Posterior vena cava (tissue), 2 donors: ENCODE data around the gene OR7G2. TPM values are rescaled to one million over a fixed set of nuclear protein-coding genes. Genes with fewer than 3 reads are reported as not detected.
"Not testable (repeated sequence)": the region's sequence is repeated elsewhere in the genome, so short reads cannot be mapped to it uniquely, and the experiment has no call there.

ENCODE experiments used
- DNase-seq: peaks from one replicate; pipeline ENCODE4 v3.0.0-alpha.2; 2020; ENCODE audit warnings: low spot score
- intact Hi-C, 2 donors: fragments of 100-400 bp; cut with DNase I; formaldehyde crosslinking; loops; one replicate each; pipeline versions ENCODE4 v1.14.1 to v1.14.2; 2022 to 2023
- total RNA-seq, 2 donors: library from RNA; stranded (reverse); fragmentation: NEBNext Ultra II Directional; extraction: Animal tissue kit (Norgen Biotek cat#: 25700); gene quantifications; one replicate each; pipeline ENCODE4 v1.2.1, GENCODE V29; 2021
- donor health status: DM: yes; HTN: yes; CAD: no.
- donor health status: DM: yes; HTN: yes; CAD: no.

The OR7G2 gene
- total RNA-seq, 2 donors from 2014 or later, result not detected

DNA sequence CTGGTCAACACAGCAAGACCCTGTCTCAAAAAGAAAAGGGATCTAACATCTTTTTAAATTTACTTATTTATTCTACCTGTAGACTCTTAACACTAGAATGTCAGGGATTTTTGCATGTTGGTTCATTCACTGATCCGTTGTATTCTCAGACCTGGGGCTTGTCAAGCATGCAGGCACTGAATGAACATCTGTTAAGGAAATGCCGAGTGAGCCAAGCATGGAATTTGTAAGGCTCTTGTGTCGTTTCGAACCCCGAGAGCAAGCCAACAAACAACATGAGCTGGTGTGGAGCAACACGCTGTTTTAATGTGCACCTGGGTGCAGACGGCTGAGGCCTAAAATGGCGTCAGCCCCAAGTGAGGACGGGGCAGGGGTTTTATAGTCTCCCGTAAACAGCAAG lies 30.4 kb downstream of the OR7G2 start:
- no peak for DNase-seq
- intact Hi-C loops, result loop anchor here in 1 of 2 donors (5.0 kb wide), 1 partner anchor 420 kb away; no protein-coding TSS in a partner anchor

DNA sequence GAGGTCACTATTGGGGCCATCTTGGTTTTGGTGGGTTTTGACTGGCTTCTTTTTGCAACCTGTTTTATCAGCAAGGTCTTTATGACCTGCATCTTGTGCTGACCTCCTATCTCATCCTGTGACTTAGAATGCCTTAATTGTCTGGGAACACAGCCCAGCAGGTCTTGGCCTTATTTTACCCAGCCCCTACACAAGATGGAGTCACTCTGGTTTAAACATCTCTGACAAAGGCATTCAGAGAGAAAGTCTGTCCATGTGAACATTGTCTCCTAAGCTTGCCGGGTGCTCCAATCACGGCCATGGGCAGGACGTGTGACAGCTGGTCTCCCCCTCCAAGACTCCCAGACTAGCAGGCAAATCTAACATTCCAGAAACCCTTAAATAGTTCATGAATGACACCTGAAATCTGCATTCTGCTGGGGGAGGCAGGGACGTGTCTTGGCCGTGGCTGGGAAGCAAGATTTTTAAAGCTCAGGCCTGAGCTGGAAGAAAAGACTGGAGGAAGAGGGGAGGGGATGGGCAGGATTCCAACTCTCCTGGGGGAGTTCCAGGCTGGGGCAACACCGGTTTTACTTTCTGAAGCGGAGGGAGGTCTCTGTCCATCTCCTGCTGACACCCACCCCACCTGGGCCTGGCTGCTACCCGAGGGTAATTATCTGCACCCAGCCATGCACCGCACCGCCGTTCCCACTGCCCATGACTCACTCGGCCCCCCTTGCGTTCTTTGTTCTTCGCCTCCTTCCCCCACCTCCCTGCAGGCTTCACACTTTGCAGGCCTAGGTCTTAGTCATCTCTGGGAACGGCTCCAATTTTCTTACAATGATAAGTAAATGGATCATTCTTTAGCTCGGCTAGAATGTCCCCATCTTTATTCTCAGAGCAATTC lies 32.0 kb downstream of the OR7G2 start:
- peak; percentile 86 for DNase-seq
- intact Hi-C loops, result loop anchor here in 1 of 2 donors (5.0 kb wide), 1 partner anchor 418 kb away; no protein-coding TSS in a partner anchor

DNA sequence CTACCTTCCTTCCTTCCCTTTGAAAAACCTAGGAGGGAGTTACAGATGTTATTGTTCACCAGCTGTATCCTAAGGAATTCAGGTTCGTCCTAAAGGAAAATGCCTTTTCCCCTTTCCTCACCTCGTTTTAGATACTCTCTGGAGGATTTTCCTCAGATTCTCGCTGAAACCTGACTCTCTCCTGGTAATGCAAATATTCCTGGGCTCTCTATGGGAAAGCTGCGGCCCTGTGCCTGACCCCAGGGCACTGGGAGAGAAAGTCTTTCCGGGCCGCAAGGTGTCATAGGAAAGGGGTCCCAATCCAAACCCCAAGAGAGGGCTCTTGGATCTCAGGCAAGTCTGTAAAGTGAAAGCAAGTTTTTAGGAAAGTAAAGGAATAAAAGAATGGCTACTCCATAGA lies 33.5 kb downstream of the OR7G2 start:
- intact Hi-C loops, result no loop called here

DNA sequence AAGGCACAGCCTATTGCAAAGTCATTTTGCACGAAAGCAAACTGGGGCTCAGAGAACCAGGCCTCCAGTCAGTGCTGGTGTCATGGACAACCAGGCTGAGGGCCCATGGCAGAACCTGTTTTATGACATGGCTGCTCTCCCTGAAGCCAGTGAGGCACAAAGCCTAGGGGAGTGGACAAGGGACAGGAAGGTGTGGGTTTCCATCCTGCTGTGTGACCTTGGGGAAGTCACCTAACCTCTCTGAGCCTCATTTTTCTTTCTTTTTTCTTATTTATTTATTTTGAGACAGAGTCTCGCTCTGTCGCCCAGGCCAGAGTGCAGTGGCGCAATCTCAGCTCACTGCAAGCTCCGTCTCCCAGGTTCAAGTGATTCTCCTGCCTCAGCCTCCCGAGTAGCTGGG lies 35.6 kb downstream of the OR7G2 start:
- intact Hi-C loops, DNase-seq: not testable (repeated sequence)

More for the DNA sequence above, 33.5 kb downstream of the OR7G2 start:
- DNase-seq, result no peak

DNA sequence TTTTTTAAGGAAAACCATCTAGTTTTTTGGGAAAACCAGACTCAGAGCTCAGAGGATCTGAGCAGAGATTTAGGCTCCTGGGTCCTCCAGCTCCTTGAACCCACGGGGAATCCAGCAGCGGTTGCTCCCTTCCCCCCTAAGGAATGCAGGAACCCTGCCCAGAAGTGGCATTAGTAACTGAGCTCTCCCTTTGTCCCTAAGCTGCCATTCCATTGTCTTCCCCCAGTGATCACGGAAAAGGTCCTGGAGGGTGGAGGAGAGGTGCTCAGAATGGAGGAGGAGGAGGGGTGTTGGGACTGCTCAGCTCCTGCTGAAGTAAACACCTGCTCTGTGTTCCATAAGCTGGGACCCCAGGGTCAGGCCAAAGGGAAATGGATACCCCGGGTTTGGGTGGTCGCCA lies 37.2 kb downstream of the OR7G2 start:
- intact Hi-C loops, result no loop called here

DNA sequence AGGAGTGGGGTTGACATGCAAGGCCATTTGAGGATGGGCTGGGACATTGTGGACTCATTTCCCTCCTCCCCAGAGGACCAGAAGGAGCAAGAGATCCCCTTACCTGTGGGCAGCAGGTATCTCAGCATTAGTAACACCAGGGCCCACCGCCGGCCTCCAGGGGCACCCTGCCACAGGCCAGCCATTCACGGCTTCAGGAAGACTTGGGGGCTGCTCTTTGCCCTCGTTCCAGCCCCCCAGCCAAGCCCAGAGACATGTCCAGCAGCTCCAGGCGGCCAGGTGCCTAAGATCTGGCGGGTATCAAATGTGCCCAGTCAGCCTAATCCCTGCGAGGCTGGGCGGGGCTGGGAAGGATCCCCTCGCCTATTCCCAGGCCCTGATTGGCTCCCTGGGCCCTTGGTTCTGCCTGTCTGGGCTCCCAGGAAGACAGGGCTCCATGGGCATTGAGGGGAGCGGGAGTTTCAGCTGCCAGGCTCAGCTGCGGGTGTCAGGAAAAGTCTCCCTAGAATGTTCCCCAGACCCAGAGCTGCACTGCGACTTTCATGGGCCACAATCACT lies 41.7 kb downstream of the OR7G2 start:
- intact Hi-C loops, result no loop called here
- no peak for DNase-seq

More for the DNA sequence above, 37.2 kb downstream of the OR7G2 start:
- DNase-seq, result no peak

GRCh38 chr19:9061879-9062278 lies 45.4 kb downstream of the OR7G2 start:
- no peak for DNase-seq

GRCh38 chr19:9060564-9061340 lies 46.5 kb downstream of the OR7G2 start:
- DNase-seq, result no peak
- intact Hi-C loops, result no loop called here

More at GRCh38 chr19:9061879-9062278, 45.4 kb downstream of the OR7G2 start:
- intact Hi-C loops, result no loop called here

- no peak for DNase-seq
- intact Hi-C loops, result no loop called here
Observed at GRCh38 chr19:9058905-9059667, 48.2 kb downstream of the OR7G2 start.

- intact Hi-C loops, result no loop called here
- no peak for DNase-seq
Observed at GRCh38 chr19:9057505-9058258, 49.6 kb downstream of the OR7G2 start.

DNA sequence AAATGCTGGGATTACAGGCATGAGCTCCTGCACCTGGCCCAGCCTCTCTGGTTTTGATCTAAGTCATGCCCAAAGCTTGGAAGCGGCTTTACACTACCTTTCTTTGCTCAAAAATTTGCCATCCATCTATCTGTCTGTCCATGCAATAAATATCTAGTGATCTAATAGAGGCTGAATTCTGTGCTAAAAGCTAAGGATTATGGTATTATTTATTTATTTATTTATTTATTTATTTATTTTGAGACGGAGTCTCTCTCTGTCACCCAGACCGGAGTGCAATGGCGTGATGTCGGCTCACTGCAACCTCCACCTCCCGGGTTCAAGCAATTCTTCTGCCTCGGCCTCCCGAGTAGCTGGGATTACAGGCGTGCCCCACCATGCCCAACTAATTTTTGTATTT lies 51.1 kb downstream of the OR7G2 start:
- DNase-seq, intact Hi-C loops: not testable (repeated sequence)

GRCh38 chr19:9054765-9055164 lies 52.5 kb downstream of the OR7G2 start:
- intact Hi-C loops, result no loop called here
- DNase-seq, result no peak

DNA sequence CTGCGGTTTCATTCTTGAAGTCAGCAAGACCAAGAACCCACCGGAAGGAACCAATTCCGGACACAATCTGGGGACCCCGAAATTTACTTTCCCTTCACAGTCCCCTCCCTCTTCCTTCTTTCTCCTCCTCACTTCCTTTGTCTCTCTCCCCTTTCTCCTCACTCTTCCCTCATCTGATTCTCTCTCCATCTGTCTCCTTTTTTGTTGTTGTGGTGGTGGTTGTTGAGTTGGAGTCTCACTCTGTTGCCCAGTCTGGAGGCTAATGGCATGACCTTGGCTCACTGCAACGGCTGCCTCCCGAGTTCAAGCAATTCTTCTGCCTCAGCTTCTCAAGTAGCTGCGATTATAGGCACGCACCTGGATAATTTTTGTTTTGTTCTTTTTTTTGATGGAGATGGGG lies 53.1 kb downstream of the OR7G2 start:
- DNase-seq, result no peak
- intact Hi-C loops, result no loop called here

GRCh38 chr19:9053674-9054073 lies 53.6 kb downstream of the OR7G2 start:
- intact Hi-C loops, DNase-seq: not testable (repeated sequence)

- no peak for DNase-seq
Observed at GRCh38 chr19:9052894-9053293, 54.4 kb downstream of the OR7G2 start.

More at GRCh38 chr19:9052894-9053293, 54.4 kb downstream of the OR7G2 start:
- intact Hi-C loops, result no loop called here
